ENCODE measurements around the gene RASA3. TPM values are rescaled to one million over a fixed set of nuclear protein-coding genes. Genes with fewer than 3 reads are reported as not detected.

RASA3 gene
- total RNA-seq, 6 experiments from 2014 or later, result 3.5 to 7.9 (median 4.6) TPM

DNA sequence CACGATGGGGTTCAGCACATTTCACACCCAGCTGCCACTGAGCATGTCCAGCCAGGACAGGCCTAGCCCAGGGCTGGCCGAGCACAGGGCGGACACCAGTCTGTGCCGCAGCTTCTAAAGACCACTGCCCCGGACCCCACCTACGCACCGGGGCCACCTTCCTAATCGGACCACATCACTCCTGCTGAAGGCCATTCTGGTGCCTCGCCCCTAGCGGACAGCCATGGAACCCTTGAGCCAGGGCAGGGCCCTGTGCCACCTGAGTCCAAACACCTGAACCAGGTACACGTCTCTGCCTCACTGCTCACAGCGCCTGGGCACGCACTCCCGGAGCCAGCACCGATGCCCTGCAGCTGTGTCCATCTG lies 150.1 kb downstream of the RASA3 start:
- intact Hi-C loops (cut with DNase I), result no loop called here
- 93% methylated on average over 6 of the region's 15 CpGs for WGBS (ENCODE audit: insufficient coverage, low coverage, low lambda C conversion rate, missing lambda C conversion rate)
- ATAC-seq (no peak), DNase-seq (no peak)
- Histone ChIP-seq H3K36me3 (no peaks in the 10 kb centered on the region), H3K27ac (no peak overlapping the region), H3K9me3 (no peaks in the 10 kb centered on the region), H3K4me3 (no peak overlapping the region), H3K4me1 (no peaks in the 10 kb centered on the region), H3K27me3 (no peaks in the 10 kb centered on the region)
- TF ChIP-seq POLR2A (IDR thresholded peaks at IDR 0.05), result no peak
- TF ChIP-seq, protein P1, sequence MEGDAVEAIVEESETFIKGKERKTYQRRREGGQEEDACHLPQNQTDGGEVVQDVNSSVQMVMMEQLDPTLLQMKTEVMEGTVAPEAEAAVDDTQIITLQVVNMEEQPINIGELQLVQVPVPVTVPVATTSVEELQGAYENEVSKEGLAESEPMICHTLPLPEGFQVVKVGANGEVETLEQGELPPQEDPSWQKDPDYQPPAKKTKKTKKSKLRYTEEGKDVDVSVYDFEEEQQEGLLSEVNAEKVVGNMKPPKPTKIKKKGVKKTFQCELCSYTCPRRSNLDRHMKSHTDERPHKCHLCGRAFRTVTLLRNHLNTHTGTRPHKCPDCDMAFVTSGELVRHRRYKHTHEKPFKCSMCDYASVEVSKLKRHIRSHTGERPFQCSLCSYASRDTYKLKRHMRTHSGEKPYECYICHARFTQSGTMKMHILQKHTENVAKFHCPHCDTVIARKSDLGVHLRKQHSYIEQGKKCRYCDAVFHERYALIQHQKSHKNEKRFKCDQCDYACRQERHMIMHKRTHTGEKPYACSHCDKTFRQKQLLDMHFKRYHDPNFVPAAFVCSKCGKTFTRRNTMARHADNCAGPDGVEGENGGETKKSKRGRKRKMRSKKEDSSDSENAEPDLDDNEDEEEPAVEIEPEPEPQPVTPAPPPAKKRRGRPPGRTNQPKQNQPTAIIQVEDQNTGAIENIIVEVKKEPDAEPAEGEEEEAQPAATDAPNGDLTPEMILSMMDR (IDR thresholded peaks at IDR 0.05), result no peak

DNA sequence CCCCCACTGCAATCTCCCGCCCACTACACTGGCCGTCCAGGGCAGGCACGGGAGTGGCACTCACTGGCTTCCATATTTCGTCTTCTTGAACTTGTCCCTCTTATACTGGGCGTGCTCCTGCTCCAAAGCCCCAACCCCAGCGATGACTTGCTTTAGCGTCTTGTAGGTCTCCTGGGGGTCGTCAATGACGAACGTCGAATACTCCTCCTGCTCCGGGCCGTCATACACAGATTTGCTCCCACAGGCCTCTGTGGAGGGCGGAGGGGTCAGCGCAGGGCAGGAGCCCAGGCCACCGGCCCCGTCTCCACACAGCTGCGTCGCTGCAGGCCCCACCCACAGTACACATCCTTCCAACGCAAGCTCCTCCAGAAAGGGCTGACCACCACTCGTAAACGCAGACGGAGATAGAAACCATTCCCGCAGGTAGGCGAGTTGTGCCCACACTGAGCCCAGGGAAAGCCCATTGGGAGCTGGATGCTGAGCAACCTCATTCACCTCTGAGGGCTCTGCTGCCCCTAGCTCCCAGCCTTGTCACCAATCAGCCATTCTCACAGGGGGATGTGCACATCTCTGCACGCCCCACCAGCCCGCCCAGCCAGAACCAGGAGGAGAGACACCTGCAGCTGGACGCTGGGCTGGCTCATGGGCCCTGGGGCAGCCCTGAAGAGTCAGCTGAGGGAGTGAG lies 150.7 kb downstream of the RASA3 start:
- Histone ChIP-seq H3K4me1 (no peaks in the 10 kb centered on the region), H3K36me3 (no peaks in the 10 kb centered on the region), H3K4me3 (no peak overlapping the region), H3K27ac (no peak overlapping the region), H3K9me3 (no peaks in the 10 kb centered on the region), H3K27me3 (no peaks in the 10 kb centered on the region)
- no CpG with 5 or more reads among the region's 28 CpGs for WGBS (ENCODE audit: insufficient coverage, low coverage, low lambda C conversion rate, missing lambda C conversion rate)
- intact Hi-C loops (cut with DNase I), result no loop called here
- DNase-seq (peak in 2 of 3 donors; percentile 27 to 46), ATAC-seq (no peak)
- no peak for TF ChIP-seq POLR2A (IDR thresholded peaks at IDR 0.05)
- TF ChIP-seq, protein P1 (IDR thresholded peaks at IDR 0.05), result no peak

DNA sequence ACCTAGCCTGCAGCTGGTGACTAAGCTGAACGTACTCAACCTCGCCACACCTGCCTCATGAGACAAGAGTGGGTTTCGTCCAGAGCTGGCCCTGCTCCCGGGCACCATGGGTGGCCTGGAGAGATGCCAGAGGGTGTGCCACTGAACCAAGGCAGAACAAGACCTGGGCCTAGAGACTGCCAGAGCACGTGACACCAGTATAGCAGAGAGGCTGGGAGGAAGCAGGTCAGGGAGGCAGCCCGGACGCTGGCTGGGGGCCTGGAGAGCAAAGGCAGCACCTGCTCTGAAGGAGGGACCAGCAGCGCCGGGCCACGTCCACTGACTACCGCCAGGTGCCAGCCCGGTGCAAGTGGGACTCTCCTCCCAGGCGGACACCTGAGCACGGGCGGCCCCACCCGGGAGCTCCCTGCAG lies 151.2 kb downstream of the RASA3 start:
- DNase-seq, result peak in 2 of 3 donors; percentile 53 to 60
- WGBS (ENCODE audit: insufficient coverage, low coverage, low lambda C conversion rate, missing lambda C conversion rate), result 88% methylated on average over 4 of the region's 16 CpGs

DNA sequence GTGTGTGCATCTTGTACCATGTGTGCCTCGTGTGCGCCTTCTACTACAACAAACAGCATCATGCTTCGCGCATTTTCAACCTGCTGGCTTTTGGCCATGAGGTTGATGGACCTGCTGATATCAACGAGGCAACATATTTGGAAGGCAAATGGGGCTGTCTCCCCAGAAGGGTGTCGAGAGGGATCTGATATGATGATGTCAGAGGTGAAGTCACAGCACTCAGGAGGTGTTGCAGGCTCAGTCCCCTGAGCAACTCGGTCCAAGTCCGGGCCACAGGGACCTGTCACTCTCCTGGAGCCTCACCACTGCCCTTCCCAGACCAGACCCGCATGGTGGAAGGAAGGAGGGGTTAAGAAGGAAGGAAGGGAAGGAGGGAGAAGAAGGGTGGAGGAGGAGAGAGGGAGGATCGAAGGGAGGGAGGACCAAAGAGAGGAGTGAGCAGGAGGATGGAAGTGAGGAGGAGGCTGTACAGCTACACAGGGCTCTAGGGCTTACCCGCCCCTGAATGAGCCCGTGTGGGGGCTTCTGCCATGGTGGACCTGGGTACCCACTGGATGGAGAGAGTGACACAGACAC lies 151.8 kb downstream of the RASA3 start:
- H3K27me3 ChIP-seq, result no peaks in the 10 kb centered on the region
- TF ChIP-seq, protein P1 (IDR thresholded peaks at IDR 0.05), result no peak
- no peak for TF ChIP-seq POLR2A (IDR thresholded peaks at IDR 0.05)
- no peaks in the 10 kb centered on the region for H3K9me3 ChIP-seq
- 90% methylated on average over 10 of the region's 12 CpGs for WGBS (ENCODE audit: insufficient coverage, low coverage, low lambda C conversion rate, missing lambda C conversion rate)
- intact Hi-C loops (cut with DNase I), result no loop called here
- H3K4me1 ChIP-seq, result no peaks in the 10 kb centered on the region
- H3K27ac ChIP-seq, result no peak overlapping the region
- no peak overlapping the region for H3K4me3 ChIP-seq
- ATAC-seq (no peak), DNase-seq (peak in 2 of 3 donors; percentile 34 to 35)
- no peaks in the 10 kb centered on the region for H3K36me3 ChIP-seq

More for the DNA sequence above, 151.2 kb downstream of the RASA3 start:
- no peak overlapping the region for H3K27ac ChIP-seq
- H3K9me3 ChIP-seq, result no peaks in the 10 kb centered on the region
- intact Hi-C loops (cut with DNase I), result no loop called here
- no peaks in the 10 kb centered on the region for H3K36me3 ChIP-seq
- TF ChIP-seq, protein P1 (IDR thresholded peaks at IDR 0.05), result no peak
- no peak for TF ChIP-seq POLR2A (IDR thresholded peaks at IDR 0.05)
- no peaks in the 10 kb centered on the region for H3K4me1 ChIP-seq
- peak in 2 of 4 donors; percentile 45 to 65 for ATAC-seq
- H3K27me3 ChIP-seq, result no peaks in the 10 kb centered on the region
- H3K4me3 ChIP-seq, result no peak overlapping the region

Measured in right lobe of liver (tissue), 6 donors.